NCI-H2227 (cell line): ENCODE measurements around the gene AFF4.
"Not testable (repeated sequence)": the region's sequence is repeated elsewhere in the genome, so short reads cannot be mapped to it uniquely, and the experiment has no call there.

Source experiments
- DNase-seq: peaks from one replicate; lab custom pipeline; 2025; ENCODE audit not compliant: unreplicated experiment; lab: John Stamatoyannopoulos, UW

Gene AFF4

GRCh38 chr5:132963171-132964104 is at the start of gene AFF4:
Gene AFF4, minus strand, starts transcription at chr5:132963634. Its CDS starts 26,445 bp downstream, at chr5:132937189.
- peak; percentile 95 for DNase-seq

GRCh38 chr5:133008455-133008854 is 45.0 kb upstream of the AFF4 start:
- DNase-seq: not testable (repeated sequence)

GRCh38 chr5:133006653-133007052 is 43.2 kb upstream of the AFF4 start:
- no peak for DNase-seq

- no peak for DNase-seq
Observed at GRCh38 chr5:132999246-132999645, 35.8 kb upstream of the AFF4 start.

GRCh38 chr5:132998556-132998955 is 35.1 kb upstream of the AFF4 start:
- no peak for DNase-seq

GRCh38 chr5:132996307-132996706 is 32.9 kb upstream of the AFF4 start:
- no peak for DNase-seq

- no peak for DNase-seq
Observed at GRCh38 chr5:132987531-132988408, 24.3 kb upstream of the AFF4 start.

GRCh38 chr5:132982971-132983370 is 19.5 kb upstream of the AFF4 start:
- DNase-seq: not testable (repeated sequence)

GRCh38 chr5:132981288-132981687 is 17.9 kb upstream of the AFF4 start:
- no peak for DNase-seq

- DNase-seq: no peak
Observed at GRCh38 chr5:132979976-132980375, 16.5 kb upstream of the AFF4 start.

GRCh38 chr5:132979367-132979940 is 16.0 kb upstream of the AFF4 start:
- no peak for DNase-seq

- no peak for DNase-seq
Observed at GRCh38 chr5:132976852-132977251, 13.4 kb upstream of the AFF4 start.

GRCh38 chr5:132972436-132972828 is 9.0 kb upstream of the AFF4 start:
- not testable (repeated sequence) for DNase-seq

GRCh38 chr5:132971483-132972435 is 8.3 kb upstream of the AFF4 start:
- no peak for DNase-seq

- DNase-seq: no peak
Observed at GRCh38 chr5:132965120-132965519, 1.7 kb upstream of the AFF4 start.

GRCh38 chr5:132962429-132963021 is 909 bp downstream of the AFF4 start:
- DNase-seq: peak; percentile 49

GRCh38 chr5:132961887-132962286 is 1.5 kb downstream of the AFF4 start:
- DNase-seq: no peak

- DNase-seq: not testable (repeated sequence)
Observed at GRCh38 chr5:132961123-132961815, 2.2 kb downstream of the AFF4 start.

- not testable (repeated sequence) for DNase-seq
Observed at GRCh38 chr5:132956166-132956799, 7.2 kb downstream of the AFF4 start.
